Fibroblast of the aortic adventitia (primary cell): ENCODE measurements around the gene MAMSTR. TPM values are rescaled to one million over a fixed set of nuclear protein-coding genes. Genes with fewer than 3 reads are reported as not detected.
A peak's percentile ranks its signal among the peaks of the same experiment; 100 is the strongest.

Source experiments
- DNase-seq: peaks from one replicate; pipeline ENCODE4 v3.0.0-alpha.2; 2010; ENCODE audit warnings: low read depth
- H3K4me3 ChIP-seq: 2 replicates; pipeline ENCODE4 v1.5.1; 2011; ENCODE audit warnings: low read depth, mild to moderate bottlenecking, control low read depth, low read length, moderate library complexity
- CTCF ChIP-seq: IDR thresholded peaks from 2 replicates; pipeline ENCODE4 v1.5.1; 2011; ENCODE audit warnings: mild to moderate bottlenecking, low read length, control low read depth, inconsistent platforms; ENCODE audit not compliant: insufficient read depth
- total RNA-seq: library from RNA; depleted of rRNA; stranded (reverse); fragments of >200 nt; gene quantifications from 2 replicates; pipeline ENCODE4 v1.2.3, GENCODE V29; 2012; ENCODE audit warnings: low replicate concordance

The MAMSTR gene
- total RNA-seq, 1 donor = 8.0 TPM

GRCh38 chr19:48745208-48745995 is 25.9 kb upstream of the MAMSTR start:
- TF ChIP-seq CTCF = no peak
- no peak overlapping the region for H3K4me3 ChIP-seq
- DNase-seq = peak; percentile 54

GRCh38 chr19:48742096-48742495 is 22.6 kb upstream of the MAMSTR start:
- no peak overlapping the region for H3K4me3 ChIP-seq
- TF ChIP-seq CTCF = no peak
- DNase-seq = no peak

GRCh38 chr19:48741129-48741999 is 21.8 kb upstream of the MAMSTR start:
- DNase-seq = no peak
- no peak overlapping the region for H3K4me3 ChIP-seq
- TF ChIP-seq CTCF = no peak

GRCh38 chr19:48740164-48740972 is 20.8 kb upstream of the MAMSTR start, which contains the start of gene RASIP1:
Gene RASIP1, minus strand, starts transcription at chr19:48740610. Its CDS starts 328 bp downstream, at chr19:48740282.
- DNase-seq = no peak
- TF ChIP-seq CTCF = no peak
- no peak within 1 kb of the TSS for H3K4me3 ChIP-seq

GRCh38 chr19:48739404-48740163 is 20.1 kb upstream of the MAMSTR start:
- H3K4me3 ChIP-seq = peak overlapping the region; percentile 44
- DNase-seq = no peak
- TF ChIP-seq CTCF = no peak
